ENCODE results near the gene SEC61B. TPM values are rescaled to one million over a fixed set of nuclear protein-coding genes. Genes with fewer than 3 reads are reported as not detected.

SEC61B gene
- total RNA-seq (ENCODE audit: low replicate concordance), result 33.3 and 119 TPM in 2 replicates

DNA sequence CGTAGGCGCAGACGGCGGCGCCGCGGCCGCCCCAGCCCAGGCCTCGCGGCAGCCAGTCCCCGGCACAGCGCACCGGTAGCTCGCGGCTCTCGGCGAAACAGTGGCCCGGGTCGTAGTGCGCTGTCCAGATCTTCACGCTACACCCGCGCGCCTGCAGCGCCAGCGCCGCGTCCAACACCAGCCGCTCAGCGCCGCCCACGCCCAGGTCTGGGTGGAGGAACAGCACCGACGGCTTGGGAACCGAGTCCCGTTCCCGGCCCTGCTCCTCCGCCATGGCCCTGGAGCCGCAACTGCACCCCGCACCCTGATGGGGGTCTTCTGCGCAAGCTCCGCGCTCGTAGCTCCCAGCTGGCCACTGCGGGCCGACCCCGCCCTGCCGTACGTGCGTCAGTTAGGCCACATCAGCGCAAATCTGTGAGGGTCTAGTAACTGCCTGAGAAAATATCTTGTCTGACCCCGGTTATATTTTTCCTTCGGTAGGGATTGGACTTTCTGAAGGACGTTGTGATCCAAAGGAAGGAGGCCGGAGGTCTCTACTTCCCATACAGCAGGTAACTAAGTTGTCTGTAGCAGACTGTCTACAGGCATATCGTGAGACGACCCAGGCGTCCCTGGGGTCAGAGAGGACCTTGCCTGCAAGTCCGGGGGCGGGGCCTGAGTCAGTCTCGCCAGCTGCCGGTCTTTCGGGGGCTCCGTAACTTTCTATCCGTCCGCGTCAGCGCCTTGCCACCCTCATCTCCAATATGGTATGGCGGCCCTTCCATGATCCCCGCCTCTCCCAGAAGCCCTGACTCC is at the start of gene SEC61B, which contains the start of gene ALG2:
TSS of gene SEC61B (plus strand) at position 662 of the 795 bp plus-strand sequence. CDS start at position 744, 82 bp downstream.
TSS of gene ALG2 (minus strand) at position 322 of the 795 bp plus-strand sequence. CDS start at position 274, 48 bp downstream.

Other genes starting within 250 kb of the SEC61B start
- 30.1 and 64.7 TPM in 2 replicates for gene TGFBR1, start 117.2 kb upstream of the SEC61B start, total RNA-seq (ENCODE audit: low replicate concordance)
- gene ALG2, start 340 bp upstream of the SEC61B start, total RNA-seq (ENCODE audit: low replicate concordance), result 21.8 and 41.0 TPM in 2 replicates